PFSK-1 (cell line): ENCODE results near the gene ADAMTS17.

Source experiments
- FOXP2 ChIP-seq: optimal IDR thresholded peaks from 2 replicates; pipeline ENCODE3; 2011; ENCODE audit warnings: borderline replicate concordance, control low read depth, inconsistent platforms; ENCODE audit not compliant: insufficient read depth; ENCODE audit errors: extremely low read length, extremely low read depth
- POLR2AphosphoS5 ChIP-seq: IDR thresholded peaks from 2 replicates; pipeline ENCODE4 v1.6.1; 2012; ENCODE audit warnings: low read depth, mild to moderate bottlenecking, control low read depth, low read length, moderate library complexity
- SIN3A ChIP-seq: IDR thresholded peaks from 2 replicates; pipeline ENCODE4 v1.6.1; 2012; ENCODE audit warnings: mild to moderate bottlenecking, low read length, moderate library complexity, borderline replicate concordance; ENCODE audit not compliant: insufficient read depth
- TAF1 ChIP-seq: IDR thresholded peaks from 2 replicates; pipeline ENCODE4 v1.6.1; 2012; ENCODE audit warnings: low read length, control low read depth, borderline replicate concordance; ENCODE audit not compliant: insufficient read depth
- TF ChIP-seq, protein P1 (sequence below), 2 experiments: IDR thresholded peaks; 2 replicates each; pipeline versions ENCODE4 v1.6.1 to v1.8.0; 2011 to 2012; ENCODE audit warnings: low read depth in 2 of 2, low read length in 2 of 2, control low read depth in 1 of 2, inconsistent platforms in 1 of 2, mild to moderate bottlenecking in 1 of 2, moderate library complexity in 1 of 2; ENCODE audit not compliant: insufficient read depth in 1 of 2

Gene ADAMTS17

DNA sequence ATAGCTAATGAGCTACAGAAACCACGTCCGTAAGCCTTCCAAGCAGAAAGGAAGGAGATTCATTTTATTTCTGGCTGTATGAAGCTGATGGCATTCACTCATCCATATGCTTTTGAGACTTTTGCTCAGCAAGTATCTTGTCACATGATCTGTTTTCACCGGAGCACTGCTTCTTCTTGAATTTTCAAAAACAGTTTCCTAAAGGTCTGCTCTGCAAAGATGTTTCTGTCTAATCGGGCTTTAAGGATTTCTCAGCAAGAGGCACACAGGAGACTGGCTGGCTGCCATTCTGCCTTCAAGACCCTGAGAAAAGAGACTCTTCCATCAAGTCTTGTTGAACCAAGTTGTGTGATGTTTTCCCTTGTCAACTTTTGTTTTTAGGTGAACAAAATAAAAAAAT is 319.0 kb downstream of the ADAMTS17 start:
- no peak for TF ChIP-seq FOXP2
- TF ChIP-seq TAF1, result no peak
- TF ChIP-seq, protein P1, sequence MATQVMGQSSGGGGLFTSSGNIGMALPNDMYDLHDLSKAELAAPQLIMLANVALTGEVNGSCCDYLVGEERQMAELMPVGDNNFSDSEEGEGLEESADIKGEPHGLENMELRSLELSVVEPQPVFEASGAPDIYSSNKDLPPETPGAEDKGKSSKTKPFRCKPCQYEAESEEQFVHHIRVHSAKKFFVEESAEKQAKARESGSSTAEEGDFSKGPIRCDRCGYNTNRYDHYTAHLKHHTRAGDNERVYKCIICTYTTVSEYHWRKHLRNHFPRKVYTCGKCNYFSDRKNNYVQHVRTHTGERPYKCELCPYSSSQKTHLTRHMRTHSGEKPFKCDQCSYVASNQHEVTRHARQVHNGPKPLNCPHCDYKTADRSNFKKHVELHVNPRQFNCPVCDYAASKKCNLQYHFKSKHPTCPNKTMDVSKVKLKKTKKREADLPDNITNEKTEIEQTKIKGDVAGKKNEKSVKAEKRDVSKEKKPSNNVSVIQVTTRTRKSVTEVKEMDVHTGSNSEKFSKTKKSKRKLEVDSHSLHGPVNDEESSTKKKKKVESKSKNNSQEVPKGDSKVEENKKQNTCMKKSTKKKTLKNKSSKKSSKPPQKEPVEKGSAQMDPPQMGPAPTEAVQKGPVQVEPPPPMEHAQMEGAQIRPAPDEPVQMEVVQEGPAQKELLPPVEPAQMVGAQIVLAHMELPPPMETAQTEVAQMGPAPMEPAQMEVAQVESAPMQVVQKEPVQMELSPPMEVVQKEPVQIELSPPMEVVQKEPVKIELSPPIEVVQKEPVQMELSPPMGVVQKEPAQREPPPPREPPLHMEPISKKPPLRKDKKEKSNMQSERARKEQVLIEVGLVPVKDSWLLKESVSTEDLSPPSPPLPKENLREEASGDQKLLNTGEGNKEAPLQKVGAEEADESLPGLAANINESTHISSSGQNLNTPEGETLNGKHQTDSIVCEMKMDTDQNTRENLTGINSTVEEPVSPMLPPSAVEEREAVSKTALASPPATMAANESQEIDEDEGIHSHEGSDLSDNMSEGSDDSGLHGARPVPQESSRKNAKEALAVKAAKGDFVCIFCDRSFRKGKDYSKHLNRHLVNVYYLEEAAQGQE (IDR thresholded peaks at IDR 0.05; ENCODE audit: insufficient read depth in 1 of 2, low read depth in 2 of 2, low read length in 2 of 2), result no peak
- no peak for TF ChIP-seq SIN3A
- no peak for TF ChIP-seq POLR2AphosphoS5

DNA sequence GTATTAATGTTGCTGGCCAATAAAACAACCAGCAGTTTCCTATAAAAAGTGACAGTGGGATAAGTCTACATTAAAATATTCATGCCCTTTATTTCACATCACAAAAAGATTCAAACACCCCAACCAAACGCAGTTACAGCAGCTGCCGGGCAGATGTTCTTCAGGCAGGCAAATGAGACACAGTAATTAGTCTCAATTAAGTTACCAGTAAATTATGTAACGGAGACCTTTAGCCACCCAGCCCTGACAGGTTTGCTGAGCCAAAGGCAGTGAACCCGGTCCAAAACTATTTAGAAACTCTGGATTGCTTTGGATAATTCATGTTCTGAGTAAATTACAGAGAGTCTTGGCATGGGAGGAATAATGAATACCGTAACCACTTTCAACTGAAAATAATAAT is 319.4 kb downstream of the ADAMTS17 start:
- TF ChIP-seq FOXP2 (no peak), POLR2AphosphoS5 (no peak), TAF1 (no peak), SIN3A (no peak)
- TF ChIP-seq, protein P1 (IDR thresholded peaks at IDR 0.05; ENCODE audit: insufficient read depth in 1 of 2, low read depth in 2 of 2, low read length in 2 of 2), result no peak

DNA sequence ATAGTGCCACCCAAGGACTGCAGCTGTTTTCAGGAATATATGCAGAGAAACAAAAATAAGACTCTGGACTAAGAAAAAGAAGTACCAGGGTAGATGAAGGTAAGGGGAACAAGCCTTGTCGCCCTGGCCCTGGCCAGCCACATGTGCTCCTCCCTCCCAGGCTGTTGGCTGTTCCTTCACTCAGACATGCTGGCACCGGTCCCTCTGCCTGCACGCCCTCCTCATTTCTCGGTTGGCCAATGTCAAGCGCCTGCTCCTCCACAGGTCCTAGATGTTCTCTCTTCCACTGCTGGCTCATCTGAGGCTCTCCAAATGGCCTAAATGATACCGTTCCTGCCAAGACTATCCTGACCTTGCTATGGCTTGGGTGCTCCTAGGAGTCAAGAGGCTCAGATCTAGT is 320.1 kb downstream of the ADAMTS17 start:
- TF ChIP-seq TAF1, result no peak
- no peak for TF ChIP-seq SIN3A
- no peak for TF ChIP-seq POLR2AphosphoS5
- no peak for TF ChIP-seq FOXP2
- TF ChIP-seq, protein P1 (IDR thresholded peaks at IDR 0.05; ENCODE audit: insufficient read depth in 1 of 2, low read depth in 2 of 2, low read length in 2 of 2), result no peak

DNA sequence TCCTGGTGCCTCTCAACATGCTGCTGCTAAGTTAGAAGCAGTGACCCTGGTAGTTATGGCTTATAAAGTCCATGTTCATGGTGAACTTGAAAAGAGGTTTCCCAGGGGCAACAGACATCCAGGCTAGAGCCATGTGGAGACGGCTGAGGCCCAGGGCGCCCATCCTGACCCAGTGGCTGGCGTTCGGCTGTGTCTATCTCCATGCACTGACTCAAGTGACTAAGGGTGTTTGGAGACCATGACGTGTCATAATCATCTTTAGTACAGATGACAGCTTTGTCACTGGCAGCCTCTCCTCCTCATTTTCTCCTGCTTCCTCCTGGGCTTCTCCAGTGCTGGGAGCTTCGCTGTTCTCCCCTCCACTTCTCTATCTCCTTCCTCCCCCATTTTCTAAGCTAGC is 321.2 kb downstream of the ADAMTS17 start:
- TF ChIP-seq FOXP2 (no peak), POLR2AphosphoS5 (no peak), SIN3A (no peak), TAF1 (no peak)
- TF ChIP-seq, protein P1 (IDR thresholded peaks at IDR 0.05; ENCODE audit: insufficient read depth in 1 of 2, low read depth in 2 of 2, low read length in 2 of 2), result no peak

DNA sequence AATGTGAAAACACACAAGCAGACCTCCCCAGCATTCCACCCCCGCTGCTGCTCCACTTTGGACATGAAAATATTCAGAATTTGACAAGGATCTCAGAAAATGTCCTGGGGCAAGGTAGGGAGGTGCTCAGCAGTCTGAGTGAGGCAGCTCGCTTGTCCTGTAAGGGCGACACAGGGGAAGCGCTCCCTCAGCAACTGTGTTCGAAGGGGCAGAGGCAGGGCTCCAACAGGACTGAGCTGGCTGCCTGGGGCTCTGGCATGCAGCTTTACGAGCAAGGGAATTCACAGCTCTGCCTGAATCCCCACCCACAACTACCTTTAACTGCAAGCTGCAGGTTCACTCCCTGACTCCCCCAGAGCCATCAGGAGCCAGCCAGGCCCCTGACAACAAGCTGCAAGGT is 321.6 kb downstream of the ADAMTS17 start:
- TF ChIP-seq POLR2AphosphoS5 (no peak), SIN3A (no peak)
- TF ChIP-seq, protein P1 (IDR thresholded peaks at IDR 0.05; ENCODE audit: insufficient read depth in 1 of 2, low read depth in 2 of 2, low read length in 2 of 2), result no peak
